ENCODE measurements around the gene CFAP45. TPM values are rescaled to one million over a fixed set of nuclear protein-coding genes. Genes with fewer than 3 reads are reported as not detected.

CFAP45 gene
- total and polyA plus RNA-seq, 2 experiments from 2014 or later = 0.36 TPM; not detected in 1

- H3K9me3 Mint-ChIP-seq = no peaks in the 10 kb centered on the region; the same call in 2 of the 3 replicates
- H3K4me3 Mint-ChIP-seq = no peak overlapping the region; the same call in 2 of the 3 replicates
- H3K27ac ChIP-seq (ENCODE audit: low read depth) = no peak overlapping the region
- ATAC-seq = no peak
- DNase-seq (ENCODE audit: low spot score) = no peak
- peaks cover 25% of the 10 kb centered on the region for H3K27me3 Mint-ChIP-seq (ENCODE audit: insufficient read depth, low read depth, poor library complexity)
- H2AFZ ChIP-seq = no peak overlapping the region
- peaks cover 14% of the 10 kb centered on the region for H3K36me3 Mint-ChIP-seq (ENCODE audit: low read depth)
- H3K79me2 ChIP-seq (replicated peaks; ENCODE audit: insufficient read depth) = no peaks in the 10 kb centered on the region; the same call in 1 of the 2 replicates
- H3K4me1 ChIP-seq (ENCODE audit: insufficient read depth) = peaks cover 19% of the 10 kb centered on the region
- H3K4me2 ChIP-seq = no peak overlapping the region
- H3K27me3 ChIP-seq (ENCODE audit: insufficient read depth) = peaks cover 20% of the 10 kb centered on the region
- no peak for TF ChIP-seq ZNF114 (CRISPR knock-in tag; IDR thresholded peaks at IDR 0.05)
- no peak for TF ChIP-seq STAT1 (IDR thresholded peaks at IDR 0.05; ENCODE audit: unreplicated experiment)
- TF ChIP-seq POLR2AphosphoS5 (IDR thresholded peaks at IDR 0.05; ENCODE audit: low read depth) = no peak
- TF ChIP-seq EZH2phosphoT487 (IDR thresholded peaks at IDR 0.05; ENCODE audit: unreplicated experiment) = no peak
- TF ChIP-seq ZNF462 (CRISPR knock-in tag; IDR thresholded peaks at IDR 0.05) = no peak
- TF ChIP-seq ZNF331 (CRISPR knock-in tag; IDR thresholded peaks at IDR 0.05; ENCODE audit: low read depth) = no peak
- no peak for TF ChIP-seq EZH2 (IDR thresholded peaks at IDR 0.05; ENCODE audit: low read depth, unreplicated experiment)
- TF ChIP-seq CREB1 (CRISPR knock-in tag; IDR thresholded peaks at IDR 0.05; ENCODE audit: low read depth) = no peak
- H3F3A ChIP-seq (replicated peaks; ENCODE audit: low read depth) = no peaks in the 10 kb centered on the region
- no peaks in the 10 kb centered on the region for H3K9me2 ChIP-seq (ENCODE audit: insufficient read depth)
- H3K4me3 ChIP-seq = no peak overlapping the region
- H3K4me1 Mint-ChIP-seq = peaks cover 31% of the 10 kb centered on the region
- H3K36me3 ChIP-seq (ENCODE audit: insufficient read depth) = no peaks in the 10 kb centered on the region
- no peaks in the 10 kb centered on the region; the same call in 1 of the 2 replicates for H4K20me1 ChIP-seq (replicated peaks; ENCODE audit: insufficient read depth)
- no peak overlapping the region for H3K27ac Mint-ChIP-seq
These were observed 21.9 kb upstream of the CFAP45 start for GRCh38 chr1:159921700-159922504.

All from GM23338 (cell line).